DMS 273 (cell line): ENCODE measurements around the gene UCP3.

ENCODE experiments used
- DNase-seq: peaks from one replicate; lab custom pipeline; 2025; ENCODE audit not compliant: unreplicated experiment; lab: John Stamatoyannopoulos, UW

Gene UCP3

GRCh38 chr11:73958521-73959141 is 50.3 kb downstream of the UCP3 start:
- DNase-seq, result no peak

GRCh38 chr11:73957654-73958361 is 51.1 kb downstream of the UCP3 start:
- DNase-seq, result no peak

GRCh38 chr11:73956876-73957653 is 51.8 kb downstream of the UCP3 start:
- DNase-seq, result no peak

- DNase-seq, result no peak
These were observed 57.1 kb downstream of the UCP3 start for GRCh38 chr11:73951797-73952196.

GRCh38 chr11:73950869-73951710 is 57.8 kb downstream of the UCP3 start, which contains the start of gene DNAJB13:
TSS of gene DNAJB13 (plus strand) at chr11:73951026. CDS start at chr11:73951070, 44 bp downstream.
- DNase-seq, result peak; percentile 78
